ENCODE results near the gene GPR160. TPM values are rescaled to one million over a fixed set of nuclear protein-coding genes. Genes with fewer than 3 reads are reported as not detected.
A peak's percentile ranks its signal among the peaks of the same experiment; 100 is the strongest.

Gene GPR160
- total and polyA plus RNA-seq, 9 donors, result 0.35 to 6.1 (median 0.97) TPM

- Histone ChIP-seq H3K4me1 (ENCODE audit: insufficient read depth) (no peaks in the 10 kb centered on the region), H3K27ac (no peak overlapping the region), H3K9me3 (no peaks in the 10 kb centered on the region), H3K4me3 (no peak overlapping the region), H3K27me3 (no peaks in the 10 kb centered on the region), H3K36me3 (no peaks in the 10 kb centered on the region)
- no peak for TF ChIP-seq EP300 (IDR thresholded peaks at IDR 0.05)
- TF ChIP-seq POLR2A (IDR thresholded peaks at IDR 0.05), result no peak
- no peak for TF ChIP-seq CTCF (IDR thresholded peaks at IDR 0.05)
- 67 to 71% (median 69%) methylated on average over 4 of the region's 4 CpGs for WGBS, 3 donors
- intact Hi-C loops (cut with DNase I), result no loop called here
- DNase-seq, result no peak
Measured at GRCh38 chr3:170027233-170028102, 10.3 kb upstream of the GPR160 start.

DNA sequence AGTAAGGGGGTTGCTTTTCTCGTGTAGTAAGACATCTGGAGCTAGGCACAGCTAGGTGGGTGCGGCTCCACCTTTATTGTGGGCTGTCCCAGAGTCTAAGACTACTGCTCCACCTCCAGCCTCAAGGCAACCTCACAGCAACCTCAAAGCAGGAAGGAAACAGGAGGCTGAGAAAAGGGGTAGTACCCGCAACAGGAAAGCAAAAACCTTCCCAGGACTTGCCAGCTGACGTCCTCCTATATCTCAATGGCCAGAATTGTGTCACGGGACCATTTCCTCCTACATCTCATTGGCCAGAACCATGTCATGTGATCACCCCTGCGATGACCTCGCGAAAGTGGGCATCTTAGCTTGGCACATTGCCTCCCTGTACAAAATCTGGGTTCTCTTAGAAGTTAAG, 4.3 kb upstream of the GPR160 start:
- WGBS, 3 donors, result 84 to 85% (median 84%) methylated on average over 8 of the region's 8 CpGs
- TF ChIP-seq POLR2A (IDR thresholded peaks at IDR 0.05), result no peak
- no peak overlapping the region for H3K4me3 ChIP-seq
- intact Hi-C loops (cut with DNase I), result no loop called here
- no peaks in the 10 kb centered on the region for H3K27me3 ChIP-seq
- no peak for DNase-seq
- no peak overlapping the region for H3K27ac ChIP-seq
- H3K9me3 ChIP-seq, result no peaks in the 10 kb centered on the region
- H3K4me1 ChIP-seq (ENCODE audit: insufficient read depth), result peaks cover 2% of the 10 kb centered on the region
- H3K36me3 ChIP-seq, result no peaks in the 10 kb centered on the region

GRCh38 chr3:170038434-170039110, 777 bp downstream of the GPR160 start:
- intact Hi-C loops (cut with DNase I), result no loop called here
- Histone ChIP-seq H3K9me3 (no peaks in the 10 kb centered on the region), H3K27me3 (no peaks in the 10 kb centered on the region), H3K27ac (no peak overlapping the region), H3K4me3 (peak overlapping the region; percentile 44), H3K4me1 (ENCODE audit: insufficient read depth) (peaks cover 2% of the 10 kb centered on the region), H3K36me3 (no peaks in the 10 kb centered on the region)
- WGBS, 3 donors, result 8 to 10% (median 10%) methylated on average over 51 of the region's 51 CpGs
- TF ChIP-seq EP300 (IDR thresholded peaks at IDR 0.05) (no peak), CTCF (IDR thresholded peaks at IDR 0.05) (no peak), POLR2A (IDR thresholded peaks at IDR 0.05) (no peak)
- no peak for DNase-seq

- intact Hi-C loops (cut with DNase I), result no loop called here
- no peak for TF ChIP-seq POLR2A (IDR thresholded peaks at IDR 0.05)
- TF ChIP-seq EP300 (IDR thresholded peaks at IDR 0.05), result no peak
- TF ChIP-seq CTCF (IDR thresholded peaks at IDR 0.05), result no peak
- Histone ChIP-seq H3K9me3 (no peaks in the 10 kb centered on the region), H3K36me3 (no peaks in the 10 kb centered on the region), H3K4me1 (ENCODE audit: insufficient read depth) (peaks cover 2% of the 10 kb centered on the region), H3K4me3 (no peak overlapping the region), H3K27me3 (no peaks in the 10 kb centered on the region), H3K27ac (no peak overlapping the region)
- WGBS, 3 donors, result 12 to 17% (median 15%) methylated on average over 8 of the region's 8 CpGs
- DNase-seq, result no peak
Measured at GRCh38 chr3:170040418-170040817, 2.6 kb downstream of the GPR160 start.

DNA sequence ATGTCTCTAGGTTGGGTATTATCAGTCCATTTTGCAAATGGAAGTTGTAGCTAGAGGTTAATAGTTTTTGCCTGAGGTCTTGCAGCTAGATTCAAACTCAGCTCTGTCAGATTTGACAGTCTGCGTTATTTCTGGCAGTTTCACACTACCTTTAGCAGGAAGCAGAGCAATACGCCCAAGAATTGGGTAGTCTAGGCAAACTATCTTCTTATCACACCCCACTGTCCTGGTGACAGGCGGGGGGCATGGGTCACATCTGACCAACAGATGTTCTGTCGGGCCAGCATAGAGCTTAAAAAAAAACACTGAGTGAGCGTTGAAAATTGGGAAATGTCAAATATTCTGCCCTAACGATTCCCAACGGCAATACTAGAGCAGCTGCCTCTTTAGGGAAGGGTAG, 5.7 kb downstream of the GPR160 start:
- 74 to 84% (median 75%) methylated on average over 7 of the region's 7 CpGs for WGBS, 3 donors
- no peak for DNase-seq
- no peaks in the 10 kb centered on the region for H3K27me3 ChIP-seq

More for the DNA sequence above, 5.7 kb downstream of the GPR160 start:
- Histone ChIP-seq H3K4me1 (ENCODE audit: insufficient read depth) (no peaks in the 10 kb centered on the region), H3K9me3 (no peaks in the 10 kb centered on the region), H3K36me3 (no peaks in the 10 kb centered on the region), H3K4me3 (no peak overlapping the region), H3K27ac (no peak overlapping the region)
- TF ChIP-seq CTCF (IDR thresholded peaks at IDR 0.05) (no peak), EP300 (IDR thresholded peaks at IDR 0.05) (no peak), POLR2A (IDR thresholded peaks at IDR 0.05) (no peak)
- intact Hi-C loops (cut with DNase I), result no loop called here
